Activated naive CD4-positive, alpha-beta T cell treated with anti-CD3 and anti-CD28 coated beads, Interleukin-2, amount 50 U/mL, for 72 hours (primary cell): Measurements from ENCODE around the gene ABHD13. TPM values are rescaled to one million over a fixed set of nuclear protein-coding genes. Genes with fewer than 3 reads are reported as not detected.

Experiments
- ATAC-seq, 2 donors: fragments of 150-1000 bp; cut with Tn5 transposase; 2 replicates each; pipeline ENCODE4 v1.10.0; 2021; ENCODE audit warnings: mild to moderate bottlenecking in 2 of 2, moderate library complexity in 2 of 2
- DNase-seq, 2 donors: peaks; one replicate each; pipeline ENCODE4 v3.0.0; 2021 to 2022; ENCODE audit warnings: low spot score in 2 of 2
- H3K27ac Mint-ChIP-seq, 2 donors: one replicate each; pipeline ENCODE4 v1.8.0; 2022; ENCODE audit warnings: mild to moderate bottlenecking in 2 of 2, mixed read lengths in 2 of 2
- H3K36me3 Mint-ChIP-seq, 2 donors: one replicate each; pipeline ENCODE4 v1.8.0; 2022; ENCODE audit warnings: mixed read lengths in 2 of 2
- H3K9me3 Mint-ChIP-seq, 2 donors: one replicate each; pipeline ENCODE4 v1.8.0; 2022; ENCODE audit warnings: mixed read lengths in 2 of 2
- total RNA-seq, 2 donors: library from RNA; stranded (reverse); gene quantifications; one replicate each; pipeline ENCODE4 v1.2.3, GENCODE V29; 2022

The ABHD13 gene
- 1 to 10 TPM; 3.4 to 4.1 TPM for total RNA-seq

DNA sequence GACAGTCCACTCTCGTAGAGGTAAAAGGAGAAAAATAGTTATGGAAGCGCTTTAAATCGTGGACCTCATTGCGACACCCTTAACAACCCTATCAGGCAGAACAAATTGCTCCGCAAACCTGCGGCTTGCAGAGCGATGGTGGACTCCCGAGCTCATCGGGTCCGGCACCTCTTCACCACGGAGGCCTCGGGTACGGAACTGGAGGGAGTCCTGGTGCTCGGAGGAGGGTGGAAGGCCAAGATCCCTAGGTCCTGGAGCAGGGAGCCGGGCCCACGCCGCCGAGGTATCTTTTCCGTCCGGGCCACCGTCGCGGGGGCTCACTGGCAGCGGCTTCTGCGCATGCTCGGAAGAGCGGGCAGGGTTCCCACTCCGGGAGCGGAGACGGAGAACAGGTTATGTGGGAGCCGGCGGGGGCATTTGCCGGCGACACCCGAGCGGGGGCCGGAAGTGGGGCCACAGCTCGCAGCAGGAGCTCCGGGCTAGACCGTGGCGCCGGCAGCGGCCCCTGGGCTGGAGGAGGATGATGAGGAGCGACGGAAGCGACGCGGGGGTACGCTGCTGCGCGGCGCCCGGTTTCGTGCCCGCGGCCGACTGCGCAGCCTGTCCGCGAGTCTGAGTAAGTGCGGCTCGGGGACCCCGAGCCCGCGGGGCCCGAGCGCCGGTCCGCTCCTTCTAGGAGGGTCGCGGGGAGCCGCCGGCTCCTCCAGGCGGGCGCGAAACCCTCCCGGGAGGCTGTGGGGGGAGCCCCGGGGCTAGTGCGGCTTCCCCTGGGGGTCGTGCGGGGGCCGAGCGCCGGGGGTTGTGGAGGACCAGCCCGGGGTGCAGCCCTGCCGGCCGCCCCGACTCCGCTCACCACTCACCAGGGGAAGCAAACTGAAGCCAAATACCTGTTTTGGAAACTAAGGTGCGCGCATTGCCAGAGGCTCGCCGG, at the start of gene ABHD13:
ABHD13 (plus strand) TSS at position 349 of the 931 bp plus-strand sequence. CDS start 10,827 bp downstream, outside the sequence.
- DNase-seq (peak; percentile 87 to 89), ATAC-seq (peak; percentile 72 to 90)
- Mint-ChIP-seq H3K27ac (peak within 1 kb of the TSS; percentile 98), H3K36me3 (peaks cover 9 to 10% of the 10 kb centered on the region in 2 donors), H3K9me3 (no peaks in the 10 kb centered on the region)

DNA sequence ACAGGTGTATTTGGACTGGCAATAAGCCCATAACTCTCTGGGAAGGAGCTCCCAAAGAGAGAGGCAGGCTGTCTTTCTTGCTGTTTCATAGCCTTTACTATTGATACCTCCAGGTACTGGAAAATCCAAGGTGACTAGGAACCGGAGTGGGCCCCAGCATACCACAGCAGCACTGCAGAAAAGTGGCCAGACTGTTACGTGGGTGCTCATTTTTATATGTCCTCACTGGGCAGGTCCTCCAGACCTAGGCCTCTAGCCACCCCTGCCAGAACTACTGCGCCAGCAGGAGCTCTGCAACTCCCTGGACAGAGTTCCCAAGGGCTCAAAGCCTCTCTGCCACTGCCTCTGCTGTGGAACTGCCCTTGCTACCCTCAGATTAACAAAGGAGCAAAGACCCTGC, 49.3 kb upstream of the ABHD13 start:
- no peak for DNase-seq
- peaks cover 10 to 15% of the 10 kb centered on the region in 2 donors for H3K9me3 Mint-ChIP-seq
- peaks cover 0 to 36% of the 10 kb centered on the region in 2 donors for H3K36me3 Mint-ChIP-seq
- H3K27ac Mint-ChIP-seq: no peak overlapping the region
- ATAC-seq: no peak

DNA sequence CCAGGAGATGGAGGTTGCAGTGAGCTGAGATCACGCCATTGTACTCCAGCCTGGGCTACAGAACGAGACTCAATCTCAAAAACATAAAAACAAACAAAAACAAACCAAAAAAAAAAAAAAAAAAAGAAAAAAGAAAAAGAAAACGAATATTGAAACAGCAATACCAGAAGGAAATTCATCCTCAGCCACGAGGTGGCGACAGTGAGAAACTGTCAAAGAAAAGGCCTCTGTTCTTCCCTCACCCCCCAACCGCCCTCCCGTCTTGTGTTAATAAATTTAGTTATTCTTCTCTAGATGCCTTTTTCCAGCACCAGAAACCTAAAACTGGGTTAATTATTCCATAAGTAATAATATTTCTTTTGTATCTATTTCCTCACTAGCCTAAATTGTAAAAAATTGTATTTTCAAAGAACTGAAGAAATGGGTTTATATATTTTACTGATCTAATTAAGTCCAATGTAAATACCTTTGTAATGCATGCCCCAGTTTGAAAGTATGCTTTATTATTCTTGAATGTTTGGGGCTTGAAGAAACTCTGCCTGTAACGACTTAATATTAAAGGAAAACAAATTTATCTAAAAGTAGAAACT, 41.4 kb upstream of the ABHD13 start:
- ATAC-seq (no peak), DNase-seq (peak in 1 of 2 donors; percentile 53)
- Mint-ChIP-seq H3K36me3 (peaks cover 0 to 13% of the 10 kb centered on the region in 2 donors), H3K27ac (no peak overlapping the region), H3K9me3 (peaks cover 6 to 8% of the 10 kb centered on the region in 2 donors)

DNA sequence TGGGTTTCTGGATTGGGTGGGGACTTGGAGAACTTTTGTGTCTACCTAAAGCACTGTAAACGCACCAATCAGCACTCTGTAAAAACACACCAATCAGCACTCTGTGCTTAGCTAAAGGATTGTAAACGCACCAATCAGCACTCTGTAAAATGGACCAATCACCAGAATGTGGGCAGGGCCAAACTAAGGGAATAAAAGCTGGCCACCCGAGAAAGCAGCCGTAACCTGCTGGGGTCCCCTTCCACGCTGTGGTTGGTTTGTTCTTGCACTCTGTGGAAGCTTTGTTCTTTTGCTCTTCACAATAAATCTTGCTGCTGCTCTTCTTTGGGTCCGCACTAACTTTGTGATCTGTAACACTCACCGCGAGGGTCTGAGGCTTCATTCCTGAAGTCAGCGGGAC, 40.1 kb upstream of the ABHD13 start:
- ATAC-seq: no peak
- H3K36me3 Mint-ChIP-seq: no peaks in the 10 kb centered on the region
- no peaks in the 10 kb centered on the region for H3K9me3 Mint-ChIP-seq
- H3K27ac Mint-ChIP-seq: no peak overlapping the region
- no peak for DNase-seq

DNA sequence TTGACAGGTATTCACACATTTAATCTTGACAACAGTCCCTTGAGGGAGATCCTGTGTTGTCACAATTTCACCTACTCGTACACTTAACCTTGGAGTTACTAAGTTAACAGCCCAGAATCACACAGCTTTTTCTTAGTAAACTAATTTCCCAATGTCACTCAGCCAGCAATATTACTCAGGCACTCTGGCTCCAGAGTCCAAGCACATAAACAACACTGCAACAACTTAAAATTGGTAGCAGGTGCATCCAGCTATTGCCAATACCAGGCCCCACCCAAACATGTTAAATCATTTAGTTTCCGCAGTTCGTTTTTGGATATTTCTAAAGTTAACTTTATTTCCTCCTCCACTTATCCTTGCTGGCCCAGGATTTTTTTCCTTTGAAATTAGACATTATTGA, 35.5 kb upstream of the ABHD13 start:
- H3K36me3 Mint-ChIP-seq: no peaks in the 10 kb centered on the region
- ATAC-seq (no peak), DNase-seq (no peak)
- no peak overlapping the region for H3K27ac Mint-ChIP-seq
- no peaks in the 10 kb centered on the region for H3K9me3 Mint-ChIP-seq

DNA sequence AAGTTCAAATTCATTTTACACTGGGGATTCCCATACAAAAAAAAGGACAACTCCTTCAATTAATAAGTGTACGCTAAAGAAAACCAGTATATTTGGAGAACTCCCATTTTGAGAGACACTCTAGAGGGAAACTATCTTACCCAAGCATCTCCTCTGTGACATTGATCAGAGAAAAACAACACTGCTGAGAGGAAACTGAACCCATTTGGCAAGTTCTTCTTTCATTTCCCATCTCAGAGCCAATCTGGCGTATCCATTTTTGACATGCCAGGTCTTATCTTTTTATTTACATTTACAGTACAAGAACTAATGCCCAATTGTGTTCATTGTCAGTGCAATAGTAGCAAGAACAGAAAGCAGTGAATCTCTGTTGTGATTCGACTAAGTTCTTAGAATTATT, 33.0 kb upstream of the ABHD13 start:
- Mint-ChIP-seq H3K36me3 (no peaks in the 10 kb centered on the region), H3K9me3 (no peaks in the 10 kb centered on the region), H3K27ac (no peak overlapping the region)
- DNase-seq (no peak), ATAC-seq (no peak)

DNA sequence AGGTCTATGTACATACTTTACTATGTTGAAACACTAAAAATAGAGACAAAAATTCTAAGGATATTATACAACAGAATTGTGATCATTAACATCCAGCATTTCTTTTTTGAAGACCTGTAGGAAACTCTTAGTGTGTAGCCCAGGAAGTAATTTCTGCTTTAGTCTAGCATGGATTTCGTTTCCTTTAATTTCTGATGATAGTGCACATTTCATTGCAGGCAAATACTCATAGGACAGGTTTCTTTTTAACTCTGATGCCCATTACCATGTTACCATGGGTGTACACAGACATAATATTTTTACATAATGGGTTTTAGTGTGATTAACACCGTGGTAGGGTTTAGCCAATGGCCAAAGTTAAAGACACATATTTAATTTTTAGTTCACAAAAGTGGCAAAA, 29.9 kb upstream of the ABHD13 start:
- Mint-ChIP-seq H3K36me3 (peaks cover 0 to 7% of the 10 kb centered on the region in 2 donors), H3K9me3 (peaks cover 0 to 11% of the 10 kb centered on the region in 2 donors), H3K27ac (no peak overlapping the region)
- ATAC-seq (no peak), DNase-seq (no peak)

DNA sequence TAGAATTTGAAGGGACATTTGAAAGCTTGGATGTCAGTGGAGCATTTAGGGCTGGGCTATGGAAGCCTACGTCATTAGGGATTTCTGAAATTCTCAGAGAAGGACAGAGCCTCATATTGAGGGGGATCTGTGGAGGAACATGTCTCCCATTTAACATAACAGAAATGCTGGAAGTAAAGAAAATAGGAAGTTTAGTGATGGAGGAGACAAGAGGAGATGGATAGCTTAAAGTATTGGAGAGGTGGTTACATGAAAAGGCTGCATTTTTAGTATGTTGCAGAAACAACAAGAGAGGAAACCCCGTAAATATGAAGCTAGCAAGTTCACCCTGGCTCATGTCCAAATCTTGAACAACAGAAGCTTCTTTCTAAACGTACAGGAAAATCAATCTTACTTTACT, 27.3 kb upstream of the ABHD13 start:
- ATAC-seq (no peak), DNase-seq (no peak)
- peaks cover 9 to 18% of the 10 kb centered on the region in 2 donors for H3K36me3 Mint-ChIP-seq
- peaks cover 10 to 24% of the 10 kb centered on the region in 2 donors for H3K9me3 Mint-ChIP-seq
- H3K27ac Mint-ChIP-seq: no peak overlapping the region

DNA sequence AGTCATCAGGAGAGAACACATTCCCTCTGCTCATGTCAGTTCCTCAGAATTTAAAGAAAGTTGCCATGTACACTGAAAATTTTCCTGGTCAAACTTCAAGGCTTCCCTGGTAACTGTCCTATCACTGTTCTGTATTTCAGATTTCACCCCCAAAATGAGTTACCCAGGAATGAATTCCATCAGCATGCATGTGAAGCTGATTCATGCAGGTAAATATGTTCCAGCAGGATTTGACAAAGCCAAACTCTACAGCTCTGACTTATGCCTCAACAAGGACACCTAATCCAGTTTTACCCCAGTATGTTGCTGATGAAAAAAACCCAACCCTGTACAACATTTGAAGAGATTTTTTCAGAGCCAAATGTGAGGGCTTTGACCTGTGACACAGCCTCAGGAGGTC, 24.4 kb upstream of the ABHD13 start:
- ATAC-seq (no peak), DNase-seq (no peak)
- Mint-ChIP-seq H3K9me3 (peaks cover 10 to 24% of the 10 kb centered on the region in 2 donors), H3K27ac (no peak overlapping the region), H3K36me3 (peaks cover 9 to 18% of the 10 kb centered on the region in 2 donors)

DNA sequence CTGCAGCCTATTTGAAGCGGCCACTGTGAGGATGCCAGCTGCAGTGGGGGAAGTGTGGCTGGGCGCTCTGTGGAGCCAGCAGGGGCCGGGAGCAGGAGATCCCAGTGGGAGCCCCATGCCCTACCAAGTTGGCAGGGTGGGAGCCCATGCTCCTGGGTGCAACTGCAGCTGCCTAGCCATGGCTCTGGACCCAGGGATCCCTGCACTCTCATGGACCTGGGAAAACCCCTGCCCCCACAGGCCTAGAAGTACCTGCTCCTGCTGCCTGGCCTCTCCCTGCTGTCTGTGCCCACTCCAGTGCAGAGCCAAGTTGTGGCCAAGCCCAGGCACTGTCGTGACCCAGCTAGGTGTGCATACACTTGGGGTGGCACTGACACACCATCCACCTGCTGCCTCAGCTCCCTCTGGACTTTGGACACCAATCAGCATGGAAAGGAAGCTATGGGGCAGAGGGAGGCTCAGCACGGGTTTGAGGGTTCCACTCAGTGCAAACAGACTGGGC, 23.7 kb upstream of the ABHD13 start:
- H3K9me3 Mint-ChIP-seq: peaks cover 10 to 24% of the 10 kb centered on the region in 2 donors
- H3K27ac Mint-ChIP-seq: no peak overlapping the region
- no peak for ATAC-seq
- no peak for DNase-seq
- peaks cover 9 to 18% of the 10 kb centered on the region in 2 donors for H3K36me3 Mint-ChIP-seq

DNA sequence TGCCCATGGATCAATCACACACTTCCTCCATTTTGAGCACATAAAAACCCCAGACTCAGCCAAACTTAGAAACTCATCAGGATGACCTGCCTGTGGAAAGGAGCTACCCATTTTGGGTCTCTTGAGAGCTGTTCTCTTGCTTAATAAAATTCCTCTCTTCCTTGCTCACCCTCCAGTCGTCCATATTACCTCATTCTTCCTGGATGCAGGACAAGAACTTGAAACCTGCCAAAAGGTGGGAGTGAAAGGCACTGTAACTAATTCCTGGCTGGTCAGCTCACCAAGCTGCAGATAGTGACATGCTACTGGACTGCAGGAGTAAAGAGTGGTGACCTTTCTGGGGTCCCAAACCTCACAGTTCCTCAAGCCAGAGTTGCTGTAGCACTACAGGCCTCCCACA, 23.0 kb upstream of the ABHD13 start:
- H3K9me3 Mint-ChIP-seq: peaks cover 10 to 24% of the 10 kb centered on the region in 2 donors
- peaks cover 9 to 18% of the 10 kb centered on the region in 2 donors for H3K36me3 Mint-ChIP-seq
- no peak overlapping the region for H3K27ac Mint-ChIP-seq
- DNase-seq (no peak), ATAC-seq (no peak)

DNA sequence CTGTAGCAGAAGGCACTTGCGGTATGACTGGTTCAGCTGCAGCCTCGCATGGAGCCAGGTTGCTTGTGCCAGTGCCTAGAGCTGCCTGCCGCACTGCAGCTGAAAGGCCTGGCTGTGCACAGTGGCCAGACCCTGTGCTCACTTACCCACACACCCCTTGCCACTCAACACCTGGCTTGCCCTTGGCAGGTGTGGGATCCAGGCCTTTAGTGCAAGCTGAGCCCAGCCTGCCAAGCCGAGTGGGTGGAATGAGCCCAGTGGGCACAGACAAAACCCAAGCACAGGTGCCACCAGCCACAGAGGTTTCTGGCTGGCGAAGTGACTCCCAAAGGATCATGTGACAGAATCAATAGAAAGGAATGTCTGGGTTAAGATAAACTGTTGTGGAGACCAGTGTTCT, 22.3 kb upstream of the ABHD13 start:
- H3K36me3 Mint-ChIP-seq: peaks cover 9 to 15% of the 10 kb centered on the region in 2 donors
- no peak for ATAC-seq

DNA sequence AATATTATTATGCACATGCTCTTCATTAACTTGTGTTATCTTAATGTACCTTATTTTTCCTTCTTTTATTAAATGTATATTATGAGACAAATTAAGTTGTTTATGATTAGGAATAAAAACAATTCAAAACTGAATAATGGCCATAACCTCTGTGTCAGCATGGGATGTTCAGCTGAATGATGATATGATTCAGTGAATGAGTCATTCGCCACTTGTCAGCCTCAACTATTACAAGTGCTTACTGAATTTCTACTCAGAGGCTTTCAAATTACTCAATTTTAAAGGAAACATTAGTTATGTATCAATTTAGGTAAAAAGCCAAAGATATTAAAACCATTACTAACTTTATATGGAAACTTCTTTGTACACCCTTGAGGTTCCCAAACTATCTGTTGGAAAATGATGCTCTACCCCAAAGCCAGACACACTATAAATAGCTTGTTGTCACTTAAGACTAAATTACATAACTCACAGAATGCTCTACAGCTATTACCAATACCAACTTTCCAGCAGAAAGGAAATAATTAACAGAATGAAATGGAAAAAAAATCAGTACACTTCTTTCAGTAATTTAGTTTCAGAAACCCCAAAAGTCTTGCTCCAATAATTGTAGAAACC, 17.3 kb upstream of the ABHD13 start:
- no peak for DNase-seq
- H3K36me3 Mint-ChIP-seq: no peaks in the 10 kb centered on the region
- peak; percentile 63 to 96 for ATAC-seq
- no peaks in the 10 kb centered on the region for H3K9me3 Mint-ChIP-seq
- no peak overlapping the region for H3K27ac Mint-ChIP-seq

More for the DNA sequence above, 22.3 kb upstream of the ABHD13 start:
- Mint-ChIP-seq H3K27ac (no peak overlapping the region), H3K9me3 (peaks cover 10 to 19% of the 10 kb centered on the region in 2 donors)
- DNase-seq: no peak

DNA sequence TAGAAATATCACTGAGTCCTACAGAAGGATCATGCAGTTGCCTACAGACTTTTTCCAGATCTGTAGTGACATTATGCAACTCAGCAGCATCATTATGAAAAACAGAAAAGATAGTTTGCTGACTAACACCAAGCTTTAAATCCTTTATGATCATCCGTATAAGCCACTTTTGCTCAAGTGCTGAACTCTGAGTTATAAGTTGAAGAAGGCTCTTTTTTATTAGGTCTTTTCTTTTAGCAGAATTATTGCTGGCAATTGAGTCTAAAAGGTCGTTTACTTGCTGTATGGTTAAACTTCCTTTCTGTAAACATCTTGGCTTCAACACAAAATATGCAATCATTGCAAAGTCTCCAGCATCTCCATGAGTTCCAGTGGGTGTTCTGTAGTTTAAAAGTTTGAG, 7.6 kb upstream of the ABHD13 start:
- DNase-seq: no peak
- H3K36me3 Mint-ChIP-seq: peaks cover 32 to 38% of the 10 kb centered on the region in 2 donors
- H3K27ac Mint-ChIP-seq: no peak overlapping the region
- H3K9me3 Mint-ChIP-seq: peaks cover 13 to 19% of the 10 kb centered on the region in 2 donors
- no peak for ATAC-seq

DNA sequence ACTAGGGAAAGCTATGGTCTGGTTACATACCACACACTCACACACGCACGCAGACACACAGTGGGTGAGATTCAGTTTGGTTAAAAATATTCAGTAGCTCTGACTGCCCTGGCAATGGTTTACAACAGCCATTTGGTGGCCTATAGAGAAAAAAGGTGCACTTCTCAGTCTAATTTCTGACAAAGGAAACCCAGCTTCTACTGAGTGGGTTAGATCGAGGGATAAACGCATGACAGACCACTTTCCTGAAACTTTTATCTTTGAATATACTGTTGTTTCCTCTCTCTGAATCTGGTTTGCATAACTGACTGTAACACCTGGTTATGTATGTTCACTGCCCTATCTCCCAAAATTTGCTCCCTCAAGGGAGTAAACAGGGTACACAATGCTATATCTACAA, 5.3 kb upstream of the ABHD13 start:
- H3K27ac Mint-ChIP-seq: no peak overlapping the region
- no peak for ATAC-seq
- peaks cover 13 to 19% of the 10 kb centered on the region in 2 donors for H3K9me3 Mint-ChIP-seq

DNA sequence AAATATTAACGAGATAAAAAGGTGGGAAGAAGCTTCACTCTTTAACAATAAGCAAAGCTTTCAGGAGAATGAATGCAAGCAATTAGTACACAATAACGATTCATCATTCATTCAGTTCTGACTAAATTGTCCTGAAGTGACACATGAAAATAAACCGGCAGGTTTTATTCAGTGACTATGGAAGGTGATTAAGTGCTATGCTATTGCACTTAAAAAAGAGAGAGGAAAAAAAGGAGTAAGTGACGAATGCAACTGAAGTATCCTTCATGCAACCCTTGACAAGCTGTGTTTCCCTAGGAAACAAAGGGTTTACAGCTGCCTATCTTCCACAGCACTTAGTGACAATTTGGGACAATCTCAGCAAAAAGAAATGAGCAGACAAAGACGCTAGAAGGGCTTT, 4.2 kb upstream of the ABHD13 start:
- DNase-seq (no peak), ATAC-seq (no peak)
- H3K9me3 Mint-ChIP-seq: peaks cover 9 to 14% of the 10 kb centered on the region in 2 donors
- peaks cover 32 to 36% of the 10 kb centered on the region in 2 donors for H3K36me3 Mint-ChIP-seq
- peak overlapping the region; percentile 68 to 77 for H3K27ac Mint-ChIP-seq

More for the DNA sequence above, 5.3 kb upstream of the ABHD13 start:
- peaks cover 32 to 39% of the 10 kb centered on the region in 2 donors for H3K36me3 Mint-ChIP-seq
- DNase-seq: no peak
